ENCODE results near the gene C19orf85. TPM values are rescaled to one million over a fixed set of nuclear protein-coding genes. Genes with fewer than 3 reads are reported as not detected.

Gene C19orf85
- total and polyA plus RNA-seq, 4 donors: not detected

- intact Hi-C loops (cut with DNase I): no loop called here
- Histone ChIP-seq H3K27me3 (ENCODE audit: control insufficient read depth in 1 of 2, insufficient read depth in 2 of 2, low read length in 1 of 2) (no peaks in the 10 kb centered on the region), H3K9me3 (ENCODE audit: control insufficient read depth, low read length) (no peaks in the 10 kb centered on the region), H3K4me1 (ENCODE audit: control insufficient read depth in 1 of 2, insufficient read depth in 2 of 2, low read length in 2 of 2) (no peaks in the 10 kb centered on the region), H3K27ac (ENCODE audit: low read depth in 1 of 2, low read length in 2 of 2) (no peak overlapping the region), H3K36me3 (ENCODE audit: control insufficient read depth in 1 of 2, insufficient read depth in 2 of 2, low read length in 1 of 2) (no peaks in the 10 kb centered on the region), H3K4me3 (ENCODE audit: low read length in 2 of 2) (no peak overlapping the region)
- DNase-seq: no peak
- ATAC-seq (ENCODE audit: low FRiP score): no peak
- WGBS, 2 donors: 58 to 66% methylated on average over 12 to 16 of the region's 16 CpGs
These were observed 8.9 kb upstream of the C19orf85 start for GRCh38 chr19:55473225-55474012.

- ATAC-seq (ENCODE audit: low FRiP score) (no peak), DNase-seq (no peak)
- no peaks in the 10 kb centered on the region for H3K27me3 ChIP-seq (ENCODE audit: control insufficient read depth in 1 of 2, insufficient read depth in 2 of 2, low read length in 1 of 2)
- no peaks in the 10 kb centered on the region for H3K9me3 ChIP-seq (ENCODE audit: control insufficient read depth, low read length)
- WGBS, 2 donors: 77 to 79% methylated on average over 8 of the region's 8 CpGs
- H3K36me3 ChIP-seq (ENCODE audit: control insufficient read depth in 1 of 2, insufficient read depth in 2 of 2, low read length in 1 of 2): no peaks in the 10 kb centered on the region
- H3K27ac ChIP-seq (ENCODE audit: low read depth in 1 of 2, low read length in 2 of 2): no peak overlapping the region
- intact Hi-C loops (cut with DNase I): no loop called here
- no peaks in the 10 kb centered on the region for H3K4me1 ChIP-seq (ENCODE audit: control insufficient read depth in 1 of 2, insufficient read depth in 2 of 2, low read length in 2 of 2)
- no peak overlapping the region for H3K4me3 ChIP-seq (ENCODE audit: low read length in 2 of 2)
These were observed 7.9 kb upstream of the C19orf85 start for GRCh38 chr19:55472463-55472862.

- intact Hi-C loops (cut with DNase I): no loop called here
- 84 to 88% methylated on average over 13 of the region's 13 CpGs for WGBS, 2 donors
These were observed 6.7 kb upstream of the C19orf85 start for GRCh38 chr19:55471266-55471665.

GRCh38 chr19:55468054-55468393 is 3.5 kb upstream of the C19orf85 start:
- intact Hi-C loops (cut with DNase I): loop anchor here (2.0 to 5.0 kb wide), 2 partner anchors 34 to 37 kb away; no protein-coding TSS in a partner anchor
- no peak for DNase-seq
- ATAC-seq (ENCODE audit: low FRiP score): peak; percentile 3
- no peaks in the 10 kb centered on the region for H3K9me3 ChIP-seq (ENCODE audit: control insufficient read depth, low read length)
- no peak overlapping the region for H3K4me3 ChIP-seq (ENCODE audit: low read length in 2 of 2)
- no peaks in the 10 kb centered on the region for H3K27me3 ChIP-seq (ENCODE audit: control insufficient read depth in 1 of 2, insufficient read depth in 2 of 2, low read length in 1 of 2)
- no peaks in the 10 kb centered on the region for H3K4me1 ChIP-seq (ENCODE audit: control insufficient read depth in 1 of 2, insufficient read depth in 2 of 2, low read length in 2 of 2)
- H3K27ac ChIP-seq (ENCODE audit: low read depth in 1 of 2, low read length in 2 of 2): no peak overlapping the region
- 26 to 31% methylated on average over 4 of the region's 4 CpGs for WGBS, 2 donors
- no peaks in the 10 kb centered on the region for H3K36me3 ChIP-seq (ENCODE audit: control insufficient read depth in 1 of 2, insufficient read depth in 2 of 2, low read length in 1 of 2)

More at GRCh38 chr19:55471266-55471665, 6.7 kb upstream of the C19orf85 start:
- Histone ChIP-seq H3K36me3 (ENCODE audit: control insufficient read depth in 1 of 2, insufficient read depth in 2 of 2, low read length in 1 of 2) (no peaks in the 10 kb centered on the region), H3K9me3 (ENCODE audit: control insufficient read depth, low read length) (no peaks in the 10 kb centered on the region), H3K4me3 (ENCODE audit: low read length in 2 of 2) (no peak overlapping the region), H3K27ac (ENCODE audit: low read depth in 1 of 2, low read length in 2 of 2) (no peak overlapping the region), H3K27me3 (ENCODE audit: control insufficient read depth in 1 of 2, insufficient read depth in 2 of 2, low read length in 1 of 2) (no peaks in the 10 kb centered on the region), H3K4me1 (ENCODE audit: control insufficient read depth in 1 of 2, insufficient read depth in 2 of 2, low read length in 2 of 2) (no peaks in the 10 kb centered on the region)
- no peak for DNase-seq
- ATAC-seq (ENCODE audit: low FRiP score): no peak

GRCh38 chr19:55467236-55468053 is 2.9 kb upstream of the C19orf85 start:
- DNase-seq (peak; percentile 82 to 92), ATAC-seq (ENCODE audit: low FRiP score) (peak; percentile 94)
- Histone ChIP-seq H3K9me3 (ENCODE audit: control insufficient read depth, low read length) (no peaks in the 10 kb centered on the region), H3K27ac (ENCODE audit: low read depth in 1 of 2, low read length in 2 of 2) (no peak overlapping the region), H3K36me3 (ENCODE audit: control insufficient read depth in 1 of 2, insufficient read depth in 2 of 2, low read length in 1 of 2) (no peaks in the 10 kb centered on the region), H3K27me3 (ENCODE audit: control insufficient read depth in 1 of 2, insufficient read depth in 2 of 2, low read length in 1 of 2) (no peaks in the 10 kb centered on the region), H3K4me3 (ENCODE audit: low read length in 2 of 2) (no peak overlapping the region), H3K4me1 (ENCODE audit: control insufficient read depth in 1 of 2, insufficient read depth in 2 of 2, low read length in 2 of 2) (no peaks in the 10 kb centered on the region)
- WGBS, 2 donors: 26% methylated on average over 29 of the region's 29 CpGs
- intact Hi-C loops (cut with DNase I): loop anchor here (2.0 to 5.0 kb wide), 2 partner anchors 35 to 37 kb away; no protein-coding TSS in a partner anchor

- WGBS, 2 donors: 95 to 96% methylated on average over 4 of the region's 4 CpGs
- H3K27ac ChIP-seq (ENCODE audit: low read depth in 1 of 2, low read length in 2 of 2): no peak overlapping the region
These were observed 1.7 kb upstream of the C19orf85 start for GRCh38 chr19:55466241-55466614.

GRCh38 chr19:55465460-55466240 is 1.1 kb upstream of the C19orf85 start:
- Histone ChIP-seq H3K36me3 (ENCODE audit: control insufficient read depth in 1 of 2, insufficient read depth in 2 of 2, low read length in 1 of 2) (no peaks in the 10 kb centered on the region), H3K4me1 (ENCODE audit: control insufficient read depth in 1 of 2, insufficient read depth in 2 of 2, low read length in 2 of 2) (no peaks in the 10 kb centered on the region), H3K27me3 (ENCODE audit: control insufficient read depth in 1 of 2, insufficient read depth in 2 of 2, low read length in 1 of 2) (no peaks in the 10 kb centered on the region), H3K9me3 (ENCODE audit: control insufficient read depth, low read length) (no peaks in the 10 kb centered on the region), H3K4me3 (ENCODE audit: low read length in 2 of 2) (no peak overlapping the region), H3K27ac (ENCODE audit: low read depth in 1 of 2, low read length in 2 of 2) (no peak overlapping the region)
- intact Hi-C loops (cut with DNase I): loop anchor here in 1 of 2 donors (5.0 kb wide), 1 partner anchor 37 kb away; no protein-coding TSS in a partner anchor
- ATAC-seq (ENCODE audit: low FRiP score): no peak
- DNase-seq: no peak
- 86 to 87% methylated on average over 11 of the region's 11 CpGs for WGBS, 2 donors

More at GRCh38 chr19:55466241-55466614, 1.7 kb upstream of the C19orf85 start:
- no peak for ATAC-seq (ENCODE audit: low FRiP score)
- Histone ChIP-seq H3K4me3 (ENCODE audit: low read length in 2 of 2) (no peak overlapping the region), H3K9me3 (ENCODE audit: control insufficient read depth, low read length) (no peaks in the 10 kb centered on the region), H3K27me3 (ENCODE audit: control insufficient read depth in 1 of 2, insufficient read depth in 2 of 2, low read length in 1 of 2) (no peaks in the 10 kb centered on the region), H3K4me1 (ENCODE audit: control insufficient read depth in 1 of 2, insufficient read depth in 2 of 2, low read length in 2 of 2) (no peaks in the 10 kb centered on the region), H3K36me3 (ENCODE audit: control insufficient read depth in 1 of 2, insufficient read depth in 2 of 2, low read length in 1 of 2) (no peaks in the 10 kb centered on the region)
- intact Hi-C loops (cut with DNase I): loop anchor here in 1 of 2 donors (5.0 kb wide), 1 partner anchor 36 kb away; no protein-coding TSS in a partner anchor
- DNase-seq: no peak

- no peaks in the 10 kb centered on the region for H3K27me3 ChIP-seq (ENCODE audit: control insufficient read depth in 1 of 2, insufficient read depth in 2 of 2, low read length in 1 of 2)
- intact Hi-C loops (cut with DNase I): no loop called here
- no peaks in the 10 kb centered on the region for H3K4me1 ChIP-seq (ENCODE audit: control insufficient read depth in 1 of 2, insufficient read depth in 2 of 2, low read length in 2 of 2)
- no peaks in the 10 kb centered on the region for H3K36me3 ChIP-seq (ENCODE audit: control insufficient read depth in 1 of 2, insufficient read depth in 2 of 2, low read length in 1 of 2)
- DNase-seq: no peak
- no peak overlapping the region for H3K27ac ChIP-seq (ENCODE audit: low read depth in 1 of 2, low read length in 2 of 2)
- no peaks in the 10 kb centered on the region for H3K9me3 ChIP-seq (ENCODE audit: control insufficient read depth, low read length)
- no peak for ATAC-seq (ENCODE audit: low FRiP score)
- H3K4me3 ChIP-seq (ENCODE audit: low read length in 2 of 2): no peak overlapping the region
- 65 to 75% methylated on average over 22 to 23 of the region's 23 CpGs for WGBS, 2 donors
These were observed 401 bp downstream of the C19orf85 start for GRCh38 chr19:55464039-55464661.
